Stimulated activated CD4-positive, alpha-beta T cell treated with anti-CD3 and anti-CD28 coated beads, Interleukin-1b, Interleukin-23, amount 100 ng/mL, for 1 hour (primary cell): ENCODE results near the gene VCY.
"Not testable (repeated sequence)": the region's sequence is repeated elsewhere in the genome, so short reads cannot be mapped to it uniquely, and the experiment has no call there.

ENCODE experiments used
- DNase-seq, 2 donors: peaks; one replicate each; pipeline ENCODE4 v3.0.0-alpha.2; 2020; ENCODE audit warnings: low read depth in 2 of 2

Gene VCY

DNA sequence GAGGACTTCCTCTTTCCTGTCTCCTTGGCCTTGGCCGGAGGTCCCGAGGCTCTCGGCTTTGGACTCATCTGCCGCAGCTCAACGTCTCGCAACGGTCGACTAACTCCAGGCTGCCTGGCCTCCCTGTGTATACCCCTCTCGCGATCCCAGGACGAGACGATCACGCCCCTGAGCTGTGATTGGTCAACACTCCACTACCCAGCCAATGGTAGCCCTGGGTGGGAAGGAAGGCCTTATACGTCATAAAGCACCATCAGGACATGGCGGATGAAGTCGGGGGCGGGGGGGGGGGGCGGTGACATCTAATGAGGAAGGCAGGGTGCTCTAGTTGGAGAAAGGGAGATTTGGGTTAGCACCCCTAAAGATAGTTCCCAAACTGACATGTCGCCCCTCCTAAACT lies at the start of gene VCY:
Gene VCY, minus strand, starts transcription at position 101 of the 400 bp plus-strand sequence. Its CDS starts 33 bp downstream, at position 68.
- DNase-seq, result not testable (repeated sequence)

DNA sequence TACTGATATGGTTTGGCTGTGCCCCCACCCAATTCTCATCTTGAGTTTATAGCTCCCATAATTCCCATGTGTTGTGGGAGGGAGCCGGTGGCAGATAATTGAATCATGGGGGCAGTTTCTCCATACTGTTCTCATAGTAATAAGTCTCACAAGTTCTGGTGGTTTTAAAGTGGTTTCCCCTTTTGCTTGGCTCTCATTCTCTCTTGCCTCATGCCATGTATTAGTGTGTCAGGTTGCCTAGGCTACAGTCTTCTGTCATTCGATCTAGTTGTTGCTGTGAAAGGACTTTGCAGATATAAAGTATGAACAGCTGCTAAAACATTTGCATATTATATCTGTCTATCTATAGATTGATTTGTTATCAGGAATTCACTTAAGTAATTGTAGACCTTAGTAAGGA lies 44.1 kb upstream of the VCY start:
- DNase-seq, result not testable (repeated sequence)

DNA sequence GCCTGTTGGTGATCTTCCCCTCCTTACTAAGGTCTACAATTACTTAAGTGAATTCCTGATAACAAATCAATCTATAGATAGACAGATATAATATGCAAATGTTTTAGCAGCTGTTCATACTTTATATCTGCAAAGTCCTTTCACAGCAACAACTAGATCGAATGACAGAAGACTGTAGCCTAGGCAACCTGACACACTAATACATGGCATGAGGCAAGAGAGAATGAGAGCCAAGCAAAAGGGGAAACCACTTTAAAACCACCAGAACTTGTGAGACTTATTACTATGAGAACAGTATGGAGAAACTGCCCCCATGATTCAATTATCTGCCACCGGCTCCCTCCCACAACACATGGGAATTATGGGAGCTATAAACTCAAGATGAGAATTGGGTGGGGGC lies 25.6 kb upstream of the VCY start:
- not testable (repeated sequence) for DNase-seq

DNA sequence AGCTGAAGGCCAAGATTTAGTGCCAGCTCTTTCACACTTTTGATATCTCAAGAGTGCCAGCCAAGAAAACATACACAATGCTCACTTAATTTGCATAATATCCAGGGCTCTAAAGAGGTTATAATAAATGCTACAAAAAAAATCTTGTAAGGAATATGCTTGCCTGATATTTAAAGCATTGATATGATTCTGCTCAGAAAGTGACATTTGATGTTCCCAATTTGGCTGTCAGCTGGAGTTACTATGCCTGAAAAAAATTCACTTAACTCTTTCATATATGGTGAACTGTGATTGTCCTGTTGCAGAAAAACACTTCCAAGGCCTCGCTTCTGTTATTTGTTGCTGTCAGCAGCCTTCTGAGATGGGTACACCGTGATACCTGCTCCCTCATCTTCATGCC lies 43.9 kb downstream of the VCY start:
- not testable (repeated sequence) for DNase-seq
